ENCODE results near the gene PDS5B.

DNA sequence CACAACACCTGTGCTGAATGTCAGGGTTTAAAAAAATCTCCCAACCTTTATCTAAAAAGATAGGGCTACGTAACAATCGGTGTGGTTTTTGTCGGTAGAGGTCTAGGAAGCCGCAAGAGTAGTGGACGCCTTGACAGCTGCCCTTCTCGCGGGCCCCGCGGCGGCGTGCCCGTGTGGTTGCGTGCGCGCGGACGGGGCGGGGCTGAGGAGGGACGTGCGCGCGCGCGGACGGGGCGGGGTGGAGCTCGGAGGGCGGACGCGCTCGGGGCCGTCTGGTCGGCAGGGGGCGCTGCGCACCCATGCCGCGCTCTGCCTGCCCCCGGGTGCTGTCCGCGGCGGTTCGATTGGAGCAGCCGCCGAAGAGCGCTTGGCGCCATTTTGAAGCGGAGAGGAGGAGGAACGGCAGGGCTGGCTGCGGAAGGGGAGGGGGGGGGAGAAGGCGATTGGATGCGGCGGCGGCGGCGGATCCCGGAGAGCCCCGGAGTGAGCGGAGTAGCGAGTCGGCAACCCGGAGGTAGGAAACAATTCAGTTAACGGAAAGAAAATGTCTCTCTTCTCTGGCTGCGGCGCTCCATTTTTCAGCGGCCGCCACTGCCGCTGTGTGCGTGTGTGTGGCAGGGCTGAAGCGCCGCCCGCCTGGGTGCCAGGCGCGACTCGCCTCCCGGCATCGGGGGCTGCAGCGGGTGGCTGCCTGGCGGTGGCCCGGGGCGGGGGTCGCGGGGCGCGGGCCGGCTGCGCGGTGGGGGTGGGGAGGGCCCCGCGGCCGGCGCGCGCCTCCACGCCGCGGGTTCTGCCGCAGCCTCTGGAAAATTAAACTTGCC lies at the start of gene PDS5B:
- TF ChIP-seq EZH2 (IDR thresholded peaks at IDR 0.05) (no peak), POLR2A (IDR thresholded peaks at IDR 0.05; ENCODE audit: borderline replicate concordance, extremely low read depth, insufficient read depth, insufficient read length) (peak; percentile 20), POLR2AphosphoS5 (IDR thresholded peaks at IDR 0.05; ENCODE audit: low read depth, low read length) (peak; percentile 61)
- TF ChIP-seq, protein P1, sequence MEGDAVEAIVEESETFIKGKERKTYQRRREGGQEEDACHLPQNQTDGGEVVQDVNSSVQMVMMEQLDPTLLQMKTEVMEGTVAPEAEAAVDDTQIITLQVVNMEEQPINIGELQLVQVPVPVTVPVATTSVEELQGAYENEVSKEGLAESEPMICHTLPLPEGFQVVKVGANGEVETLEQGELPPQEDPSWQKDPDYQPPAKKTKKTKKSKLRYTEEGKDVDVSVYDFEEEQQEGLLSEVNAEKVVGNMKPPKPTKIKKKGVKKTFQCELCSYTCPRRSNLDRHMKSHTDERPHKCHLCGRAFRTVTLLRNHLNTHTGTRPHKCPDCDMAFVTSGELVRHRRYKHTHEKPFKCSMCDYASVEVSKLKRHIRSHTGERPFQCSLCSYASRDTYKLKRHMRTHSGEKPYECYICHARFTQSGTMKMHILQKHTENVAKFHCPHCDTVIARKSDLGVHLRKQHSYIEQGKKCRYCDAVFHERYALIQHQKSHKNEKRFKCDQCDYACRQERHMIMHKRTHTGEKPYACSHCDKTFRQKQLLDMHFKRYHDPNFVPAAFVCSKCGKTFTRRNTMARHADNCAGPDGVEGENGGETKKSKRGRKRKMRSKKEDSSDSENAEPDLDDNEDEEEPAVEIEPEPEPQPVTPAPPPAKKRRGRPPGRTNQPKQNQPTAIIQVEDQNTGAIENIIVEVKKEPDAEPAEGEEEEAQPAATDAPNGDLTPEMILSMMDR (IDR thresholded peaks at IDR 0.05 in 2 of 3, conservative IDR thresholded peaks at IDR 0.05 in 1 of 3; ENCODE audit: borderline replicate concordance in 1 of 3, insufficient read depth in 1 of 3, low read depth in 2 of 3, low read length in 2 of 3), result peak; percentile 46 to 78 (median 75)

Data from HCT116 (cell line).